Head of caudate nucleus (tissue), 42 donors: Measurements from ENCODE around the gene ESYT2.
A peak's percentile ranks its signal among the peaks of the same experiment; 100 is the strongest.
"Not testable (repeated sequence)": the region's sequence is repeated elsewhere in the genome, so short reads cannot be mapped to it uniquely, and the experiment has no call there.

Experiments
- DNase-seq, 42 donors: peaks; one replicate each; pipeline versions ENCODE4 v3.0.0 to v3.0.0-alpha.2; 2020 to 2021; ENCODE audit warnings: mixed read lengths in 7 of 42
- intact Hi-C: fragments of 100-400 bp; cut with DNase I; formaldehyde crosslinking; loops from one replicate; pipeline ENCODE4 v1.15.0; 2022

The ESYT2 gene

GRCh38 chr7:158829342-158830210 is at the start of gene ESYT2:
Gene ESYT2 (minus strand): TSS chr7:158829509. CDS start chr7:158829418, 91 bp downstream.
- intact Hi-C loops = loop anchor here (2.0 kb wide), 1 partner anchor 125 kb away; the partner anchor contains the start of gene NCAPG2

GRCh38 chr7:158878151-158879079 is 49.1 kb upstream of the ESYT2 start:
- intact Hi-C loops = not testable (repeated sequence)
- DNase-seq = peak in 41 of 42 donors; percentile 18 to 85 (median 66)

More at GRCh38 chr7:158829342-158830210, at the start of gene ESYT2:
- DNase-seq = peak; percentile 96 to 100 (median 100)

DNA sequence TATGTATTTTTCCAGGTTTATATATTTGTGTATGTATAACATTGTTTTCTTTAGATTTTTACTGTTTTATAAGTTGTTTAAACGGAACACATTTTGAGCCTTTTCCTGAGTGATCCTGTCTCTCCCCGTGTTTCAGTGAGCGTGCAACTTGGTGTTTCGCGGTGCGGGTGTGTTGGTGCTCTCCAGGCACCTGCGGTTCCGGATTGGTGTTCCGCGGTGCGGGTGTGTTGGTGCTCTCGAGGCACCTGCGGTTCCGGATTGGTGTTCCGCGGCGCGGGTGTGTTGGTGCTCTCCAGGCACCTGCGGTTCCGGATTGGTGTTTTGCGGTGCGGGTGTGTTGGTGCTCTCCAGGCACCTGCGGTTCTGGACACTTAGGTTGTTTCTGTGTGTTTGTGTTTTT is 47.7 kb upstream of the ESYT2 start:
- intact Hi-C loops = no loop called here
- no peak for DNase-seq

DNA sequence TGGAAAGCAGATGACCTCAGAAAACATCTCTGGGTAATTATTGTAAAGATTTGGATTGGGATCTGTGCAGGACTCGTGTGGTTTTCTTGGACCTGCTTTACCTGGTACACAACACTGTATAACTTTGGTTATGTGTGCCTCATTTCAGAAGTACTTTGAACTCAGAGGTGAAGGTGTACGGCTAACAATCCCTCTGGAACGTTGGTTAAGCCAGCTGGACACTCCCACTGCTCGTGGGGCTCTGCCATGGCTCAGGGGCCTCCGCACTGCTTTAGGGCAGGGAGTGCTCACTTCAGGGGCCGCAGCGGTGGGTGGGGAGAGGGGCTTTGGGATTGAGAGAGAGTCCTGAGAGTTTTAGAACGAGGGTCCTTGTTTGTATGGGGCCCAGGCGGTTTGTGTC is 40.6 kb upstream of the ESYT2 start:
- peak in 2 of 42 donors; percentile 0 to 35 for DNase-seq
- intact Hi-C loops = no loop called here

DNA sequence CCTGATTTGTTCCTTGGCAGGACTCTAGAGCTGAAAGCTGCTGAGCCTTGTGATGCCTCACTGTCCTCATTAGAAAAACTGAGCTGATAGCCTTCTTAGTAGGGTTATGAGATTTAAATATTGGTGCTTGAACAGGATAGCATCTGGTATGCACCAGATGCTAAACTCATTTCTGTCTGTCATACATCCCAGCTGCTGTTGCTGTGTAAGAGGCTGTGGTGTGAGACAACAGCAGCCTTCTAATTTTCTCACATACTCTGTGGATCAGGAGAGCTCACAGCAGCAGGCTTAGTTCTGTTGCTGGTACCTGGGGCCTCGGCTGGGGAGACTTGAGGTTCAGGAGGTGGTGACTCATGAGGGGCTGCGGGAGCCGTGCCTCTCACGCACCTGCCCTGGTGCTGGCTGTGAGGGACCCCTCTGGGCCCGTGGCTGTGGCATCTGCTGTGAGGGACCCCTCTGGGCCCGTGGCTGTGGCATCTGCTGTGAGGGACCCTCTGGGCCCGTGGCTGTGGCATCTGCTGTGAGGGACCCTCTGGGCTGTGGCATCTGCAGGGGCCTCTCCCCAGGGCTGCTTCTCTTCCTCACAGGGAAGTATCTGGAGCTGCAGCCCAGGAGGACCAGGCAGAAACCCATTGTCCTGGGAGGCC is 39.6 kb upstream of the ESYT2 start:
- intact Hi-C loops = no loop called here

GRCh38 chr7:158867214-158867984 is 38.1 kb upstream of the ESYT2 start:
- intact Hi-C loops = no loop called here
- DNase-seq = peak in 1 of 42 donors; percentile 31

More for the DNA sequence above, 39.6 kb upstream of the ESYT2 start:
- peak in 2 of 42 donors; percentile 32 to 39 for DNase-seq

DNA sequence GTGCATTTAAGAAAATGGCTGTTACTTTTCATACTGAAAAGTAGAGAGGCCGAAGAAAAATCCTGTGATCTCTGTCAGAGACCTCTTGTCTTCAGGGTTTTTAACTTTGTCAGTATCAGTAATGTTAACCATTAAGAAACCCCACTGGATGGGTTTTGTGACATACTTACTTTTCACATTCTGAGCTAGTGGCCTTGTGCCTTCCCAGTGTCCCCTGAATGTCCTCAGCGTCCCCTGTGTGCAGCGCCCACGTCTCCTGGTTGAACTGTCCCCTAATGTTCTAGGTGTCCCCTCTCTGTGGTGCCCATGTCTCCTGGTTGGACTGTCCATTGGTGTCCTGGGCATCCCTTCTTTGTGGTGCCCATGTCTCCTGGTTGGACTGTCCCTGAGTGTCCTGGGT is 36.7 kb upstream of the ESYT2 start:
- intact Hi-C loops = no loop called here
- DNase-seq = peak in 1 of 42 donors; percentile 9

DNA sequence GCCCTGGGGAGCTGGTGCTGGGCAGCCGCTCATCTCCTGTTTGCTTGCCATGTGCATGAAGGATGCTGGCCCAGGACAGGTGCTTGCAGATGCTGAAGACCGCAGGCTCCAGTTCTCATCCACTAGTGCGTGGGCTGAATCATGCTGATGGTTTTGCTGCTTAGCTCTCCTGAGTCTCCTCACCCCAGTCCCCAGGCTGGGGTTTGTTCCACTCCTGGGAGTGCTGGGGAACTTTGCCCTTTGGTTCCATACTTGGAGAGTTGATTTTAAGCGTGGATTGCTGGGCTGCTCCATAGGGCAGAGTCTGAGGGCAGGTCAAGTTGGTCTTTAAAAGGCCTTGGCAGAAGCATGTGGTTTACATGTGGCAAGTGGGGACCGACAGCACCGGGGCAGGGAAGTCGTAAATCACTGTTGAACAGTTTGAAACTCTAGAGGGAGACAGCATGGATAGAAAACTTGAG is 36.2 kb upstream of the ESYT2 start:
- intact Hi-C loops = no loop called here
- peak in 1 of 42 donors; percentile 32 for DNase-seq

DNA sequence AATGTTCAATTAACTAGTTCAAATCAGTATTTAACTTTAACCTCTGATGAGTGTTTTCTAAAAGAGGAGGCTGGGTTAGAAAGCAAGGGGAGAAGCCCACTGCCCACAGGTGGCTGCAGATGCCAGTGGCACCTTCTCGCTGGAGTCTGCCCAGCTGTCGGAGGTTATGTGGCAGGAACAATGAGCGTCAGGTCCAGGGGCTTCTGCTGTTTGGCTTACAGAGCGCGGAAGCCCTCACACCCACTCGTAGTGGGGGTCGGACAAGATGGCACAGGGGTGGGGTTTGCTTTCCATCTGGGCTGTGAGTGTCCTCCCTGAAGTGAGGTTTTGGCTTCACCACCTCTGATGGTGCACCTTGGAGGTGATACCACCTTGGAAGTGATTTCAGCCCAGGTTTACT is 35.5 kb upstream of the ESYT2 start:
- DNase-seq = peak in 1 of 42 donors; percentile 32
- intact Hi-C loops = no loop called here

GRCh38 chr7:158864507-158864820 is 35.2 kb upstream of the ESYT2 start:
- intact Hi-C loops = no loop called here
- DNase-seq = no peak

DNA sequence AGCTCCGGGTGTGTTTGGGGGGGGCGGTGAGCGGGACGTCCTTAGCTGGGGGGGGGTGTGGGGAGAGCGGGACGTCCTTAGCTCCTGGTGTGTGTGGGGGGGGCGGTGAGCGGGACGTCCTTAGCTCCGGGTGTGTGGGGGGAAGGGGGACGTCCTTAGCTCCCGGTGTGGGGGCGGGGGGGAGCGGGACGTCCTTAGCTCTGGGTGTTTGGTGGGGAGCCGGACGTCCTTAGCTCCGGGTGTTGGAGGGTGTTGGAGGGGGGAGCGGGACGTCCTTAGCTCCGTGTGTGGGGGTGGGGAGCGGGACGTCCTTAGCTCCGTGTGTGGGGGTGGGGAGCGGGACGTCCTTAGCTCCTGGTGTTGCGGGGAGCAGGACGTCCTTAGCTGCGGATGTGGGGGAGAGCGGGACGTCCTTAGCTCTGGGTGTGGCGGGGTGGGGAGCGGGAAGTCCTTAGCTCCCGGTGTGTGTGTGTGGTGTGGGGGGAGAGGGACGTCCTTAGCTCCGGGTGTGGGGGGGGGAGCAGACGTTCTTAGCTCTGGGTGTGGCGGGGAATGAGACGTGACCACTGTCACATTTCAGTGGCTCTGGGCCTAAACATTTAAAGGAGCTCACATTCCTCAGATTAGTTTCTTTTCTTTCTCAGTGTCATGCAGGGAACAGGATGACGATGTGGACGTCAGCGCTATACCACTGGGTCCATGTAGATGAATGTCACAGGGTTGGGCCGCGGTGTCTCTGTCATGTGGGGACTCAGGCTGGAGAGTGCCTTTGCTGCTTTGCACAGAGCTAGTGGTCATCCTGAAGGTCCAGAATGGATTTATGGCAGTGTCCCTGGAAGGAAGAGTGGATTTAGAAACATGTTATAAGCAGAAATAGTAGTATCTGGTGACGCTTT is 34.5 kb upstream of the ESYT2 start:
- intact Hi-C loops = no loop called here
- peak in 26 of 42 donors; percentile 17 to 68 (median 30) for DNase-seq

- intact Hi-C loops = not testable (repeated sequence)
- peak in 1 of 42 donors; percentile 19 for DNase-seq
Observed at GRCh38 chr7:158862985-158863610, 33.8 kb upstream of the ESYT2 start.

DNA sequence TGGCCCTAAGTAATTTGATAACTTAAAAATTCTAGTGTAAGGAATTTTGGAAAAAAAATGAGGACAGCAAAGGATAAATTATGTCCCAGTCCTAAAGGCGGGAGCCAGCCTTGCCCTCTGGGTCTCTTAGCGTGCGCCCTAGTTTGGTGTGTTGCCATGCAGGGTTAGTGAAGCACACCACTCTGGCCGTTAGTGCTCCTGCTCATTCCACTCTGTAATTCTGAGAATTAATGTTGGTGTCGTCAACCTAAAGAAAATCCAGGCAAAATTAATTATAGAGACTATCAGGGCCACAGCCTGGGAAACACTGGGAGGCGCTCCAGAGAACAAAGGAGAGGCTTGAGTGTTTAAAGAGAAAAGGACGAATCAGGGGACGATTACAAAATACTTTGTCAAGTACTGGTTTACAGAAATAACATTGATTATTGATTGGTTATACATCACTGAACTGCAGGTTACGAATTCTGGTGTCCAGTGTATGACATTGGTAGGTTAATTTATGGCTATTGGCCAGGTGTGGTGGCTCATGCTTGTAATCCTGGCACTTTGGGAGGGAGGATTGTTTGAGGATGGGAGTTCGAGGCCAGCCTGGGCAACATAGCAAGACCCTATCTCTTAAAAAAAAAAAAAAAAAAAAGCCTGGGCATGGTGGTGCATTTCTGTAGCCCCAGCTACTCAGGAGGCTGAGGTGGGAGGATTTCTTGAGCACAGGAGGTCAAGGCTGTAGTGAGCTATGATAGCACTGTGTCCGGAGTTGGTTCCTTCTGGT is 32.8 kb upstream of the ESYT2 start:
- intact Hi-C loops = no loop called here
- DNase-seq = peak in 1 of 42 donors; percentile 16

GRCh38 chr7:158861004-158861787 is 31.9 kb upstream of the ESYT2 start:
- peak in 1 of 42 donors; percentile 33 for DNase-seq
- intact Hi-C loops = no loop called here

DNA sequence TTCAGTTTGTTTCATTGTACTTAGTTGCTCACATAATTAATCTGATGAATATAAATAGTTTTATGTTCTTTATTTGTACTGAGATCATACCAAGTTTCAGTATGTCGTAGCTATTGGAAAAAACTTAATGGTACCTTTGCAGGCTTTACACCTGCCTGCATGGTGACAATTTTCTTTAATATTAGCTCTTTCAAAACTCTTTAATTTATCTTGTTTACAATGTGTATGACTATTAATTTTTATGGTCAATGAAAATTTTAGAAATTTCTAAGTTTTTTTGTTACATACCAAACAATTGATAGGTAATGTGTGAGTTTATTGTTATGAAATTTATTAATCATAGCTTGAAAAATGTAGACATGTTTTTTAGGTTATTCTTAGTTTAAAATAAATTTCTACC is 31.1 kb upstream of the ESYT2 start:
- no peak for DNase-seq
- intact Hi-C loops = no loop called here
